GM23248 (cell line): ENCODE data around the gene NGB.

Source experiments
- EZH2 ChIP-seq: fragments of 200-600 bp; sonication (generic); IDR thresholded peaks from 2 replicates; pipeline ENCODE4 v1.6.1; 2018; ENCODE audit warnings: antibody characterized with exemption, mild to moderate bottlenecking; ENCODE audit not compliant: insufficient read depth, poor library complexity, severe bottlenecking
- EZH2phosphoT487 ChIP-seq: fragments of 200-600 bp; sonication (generic); IDR thresholded peaks from 2 replicates; pipeline ENCODE4 v1.6.1; 2018; ENCODE audit warnings: antibody characterized with exemption, moderate library complexity, mild to moderate bottlenecking, low read depth; ENCODE audit not compliant: insufficient read depth

DNA sequence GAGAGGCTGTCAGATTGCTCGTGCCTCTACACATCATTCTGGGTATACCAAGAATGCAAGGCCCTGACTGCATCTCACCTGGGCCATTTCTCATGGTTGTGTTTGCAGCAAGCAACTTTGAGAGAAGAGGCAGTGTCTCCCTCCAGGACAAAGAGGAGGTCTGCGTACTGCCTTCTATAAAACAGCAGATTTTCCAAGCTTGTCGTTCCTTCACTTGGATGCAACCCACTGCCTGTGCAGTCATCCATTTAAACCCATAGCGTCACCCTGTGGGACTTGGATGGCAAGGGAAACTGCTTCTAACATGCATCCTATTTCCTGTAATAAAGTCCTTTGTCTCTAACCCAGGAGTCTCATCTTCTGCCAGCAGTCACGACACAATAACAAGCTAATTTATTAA is 48.4 kb upstream of the NGB start:
- TF ChIP-seq EZH2phosphoT487 (no peak), EZH2 (no peak)
